Endodermal cell (in vitro differentiated cells): ENCODE results near the gene ARFIP1. TPM values are rescaled to one million over a fixed set of nuclear protein-coding genes. Genes with fewer than 3 reads are reported as not detected.

Experiments used
- DNase-seq: peaks from one replicate; pipeline ENCODE4 v3.0.0-alpha.2; 2017
- H3K27ac ChIP-seq: 2 replicates; pipeline ENCODE4 v1.5.1; 2013; ENCODE audit warnings: mild to moderate bottlenecking, low read depth, low read length, moderate library complexity
- H3K27me3 ChIP-seq: 2 replicates; pipeline ENCODE4 v1.6.1; 2013; ENCODE audit warnings: mild to moderate bottlenecking, low read length, moderate library complexity; ENCODE audit not compliant: insufficient read depth, control insufficient read depth, poor library complexity, severe bottlenecking
- H3K36me3 ChIP-seq: 2 replicates; pipeline ENCODE4 v1.7.0; 2013; ENCODE audit warnings: mild to moderate bottlenecking, low read length, moderate library complexity; ENCODE audit not compliant: control insufficient read depth, insufficient read depth
- H3K4me1 ChIP-seq: one replicate; pipeline ENCODE4 v1.7.0; 2013; ENCODE audit warnings: low read length; ENCODE audit not compliant: control insufficient read depth, insufficient read depth
- H3K4me3 ChIP-seq: 2 replicates; pipeline ENCODE4 v1.5.1; 2013; ENCODE audit warnings: mild to moderate bottlenecking, low read length, moderate library complexity
- H3K9ac ChIP-seq: 2 replicates; pipeline ENCODE4 v1.6.1; 2013; ENCODE audit warnings: mild to moderate bottlenecking, low read length, moderate library complexity; ENCODE audit not compliant: poor library complexity, severe bottlenecking; ENCODE audit errors: extremely low read depth
- H3K9me3 ChIP-seq: 2 replicates; pipeline ENCODE4 v1.6.1; 2013; ENCODE audit warnings: mild to moderate bottlenecking, low read length, moderate library complexity; ENCODE audit not compliant: control insufficient read depth
- H3K27ac Mint-ChIP-seq: 2 replicates; pipeline ENCODE4 v1.8.0; 2020; ENCODE audit warnings: mixed read lengths
- H3K27me3 Mint-ChIP-seq: 2 replicates; pipeline ENCODE4 v1.8.0; 2021; ENCODE audit warnings: mild to moderate bottlenecking, mixed read lengths; ENCODE audit not compliant: insufficient read depth
- H3K36me3 Mint-ChIP-seq: 2 replicates; pipeline ENCODE4 v1.8.0; 2020; ENCODE audit warnings: low read depth, mixed read lengths
- H3K4me1 Mint-ChIP-seq: 2 replicates; pipeline ENCODE4 v1.8.0; 2020; ENCODE audit warnings: mixed read lengths
- H3K4me3 Mint-ChIP-seq: 2 replicates; pipeline ENCODE4 v1.8.0; 2020; ENCODE audit warnings: mild to moderate bottlenecking, moderate library complexity, mixed read lengths
- H3K9me3 Mint-ChIP-seq: 2 replicates; pipeline ENCODE4 v1.8.0; 2020; ENCODE audit warnings: mild to moderate bottlenecking, mixed read lengths
- WGBS, 2 experiments: methylation state at CpG; one replicate each; pipeline versions ENCODE4 v1.1.5 to v1.1.7; 2013; ENCODE audit warnings: missing lambda C conversion rate in 2 of 2, mixed read lengths in 1 of 2; ENCODE audit not compliant: insufficient coverage in 1 of 2, insufficient read length in 1 of 2; 5-methylcytosine and 5-hydroxymethylcytosine counted together
- total RNA-seq, 2 donors: library from RNA; stranded (reverse); fragmentation: NEBNext Ultra II Directional in 1 of 2; extraction: Animal tissue kit (Norgen Biotek cat#: 25700) in 1 of 2; gene quantifications; 2 replicates in 1 of 2; 3 replicates in 1 of 2; pipeline ENCODE4 v1.2.1, GENCODE V29; 2021
- TF ChIP-seq, protein P1 (sequence below): fragments of 200-600 bp; sonication (generic); conservative IDR thresholded peaks from 2 replicates; pipeline ENCODE4 v1.5.0; 2021; ENCODE audit warnings: antibody characterized with exemption, mild to moderate bottlenecking

Gene ARFIP1
- total RNA-seq, 2 donors from 2014 or later, result 34.3 to 39.4 TPM

DNA sequence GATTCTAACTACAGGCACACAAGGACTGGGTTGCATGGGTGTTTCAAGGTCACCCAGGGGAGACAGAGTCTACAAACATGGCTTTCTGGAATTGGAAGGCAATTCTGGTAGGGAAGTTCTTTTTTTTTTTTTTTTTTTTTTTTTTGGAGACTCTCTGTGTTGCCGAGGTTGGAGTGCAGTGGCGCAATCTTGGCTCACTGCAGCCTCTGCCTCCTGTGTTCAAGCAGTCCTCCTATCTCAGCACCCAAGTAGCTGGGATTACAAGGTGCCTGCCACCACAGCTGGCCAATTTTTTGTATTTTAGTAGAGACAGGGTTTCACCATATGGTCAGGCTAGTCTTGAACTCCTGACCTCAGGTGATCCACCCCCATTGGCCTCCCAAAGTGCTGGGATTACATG is 140.1 kb downstream of the ARFIP1 start:
- Mint-ChIP-seq H3K27ac (no peak overlapping the region), H3K27me3 (no peaks in the 10 kb centered on the region), H3K9me3 (peaks cover 52% of the 10 kb centered on the region), H3K4me3 (no peak overlapping the region), H3K4me1 (no peaks in the 10 kb centered on the region), H3K36me3 (peaks cover 40% of the 10 kb centered on the region)
- no peak overlapping the region for H3K27ac ChIP-seq
- peaks cover 54% of the 10 kb centered on the region for H3K9me3 ChIP-seq
- no peak for DNase-seq
- WGBS, 2 experiments, result 95% methylated on average over 2 of the region's 2 CpGs; no CpG with 5 or more reads in 1 of the 2 experiments
- H3K4me3 ChIP-seq, result peak overlapping the region; percentile 10
- H3K36me3 ChIP-seq, result peaks cover 4% of the 10 kb centered on the region
- TF ChIP-seq, protein P1, sequence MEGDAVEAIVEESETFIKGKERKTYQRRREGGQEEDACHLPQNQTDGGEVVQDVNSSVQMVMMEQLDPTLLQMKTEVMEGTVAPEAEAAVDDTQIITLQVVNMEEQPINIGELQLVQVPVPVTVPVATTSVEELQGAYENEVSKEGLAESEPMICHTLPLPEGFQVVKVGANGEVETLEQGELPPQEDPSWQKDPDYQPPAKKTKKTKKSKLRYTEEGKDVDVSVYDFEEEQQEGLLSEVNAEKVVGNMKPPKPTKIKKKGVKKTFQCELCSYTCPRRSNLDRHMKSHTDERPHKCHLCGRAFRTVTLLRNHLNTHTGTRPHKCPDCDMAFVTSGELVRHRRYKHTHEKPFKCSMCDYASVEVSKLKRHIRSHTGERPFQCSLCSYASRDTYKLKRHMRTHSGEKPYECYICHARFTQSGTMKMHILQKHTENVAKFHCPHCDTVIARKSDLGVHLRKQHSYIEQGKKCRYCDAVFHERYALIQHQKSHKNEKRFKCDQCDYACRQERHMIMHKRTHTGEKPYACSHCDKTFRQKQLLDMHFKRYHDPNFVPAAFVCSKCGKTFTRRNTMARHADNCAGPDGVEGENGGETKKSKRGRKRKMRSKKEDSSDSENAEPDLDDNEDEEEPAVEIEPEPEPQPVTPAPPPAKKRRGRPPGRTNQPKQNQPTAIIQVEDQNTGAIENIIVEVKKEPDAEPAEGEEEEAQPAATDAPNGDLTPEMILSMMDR, result no peak
- H3K9ac ChIP-seq, result no peak overlapping the region
- no peaks in the 10 kb centered on the region for H3K27me3 ChIP-seq
- no peaks in the 10 kb centered on the region for H3K4me1 ChIP-seq

DNA sequence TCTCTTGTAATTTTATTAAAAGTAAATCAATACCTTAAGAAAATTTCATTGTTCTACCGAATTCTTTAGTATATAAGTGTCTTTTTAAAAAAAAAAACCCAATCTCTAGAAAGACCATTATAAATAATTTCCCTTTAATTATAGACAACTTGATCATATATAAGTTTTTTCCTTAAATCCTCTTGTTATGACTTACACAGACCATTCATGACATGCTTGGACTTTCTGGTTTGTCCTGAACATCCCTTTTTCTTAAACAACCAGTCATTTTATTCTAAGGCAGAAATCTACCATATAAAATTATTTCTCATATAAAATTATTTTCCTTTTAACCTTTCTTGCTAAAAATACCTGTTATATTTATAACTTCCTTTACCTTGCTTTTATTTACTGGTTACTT is 141.0 kb downstream of the ARFIP1 start:
- Histone ChIP-seq H3K4me3 (peak overlapping the region; percentile 10), H3K4me1 (no peaks in the 10 kb centered on the region), H3K27ac (no peak overlapping the region), H3K27me3 (no peaks in the 10 kb centered on the region), H3K36me3 (peaks cover 4% of the 10 kb centered on the region), H3K9me3 (peaks cover 49% of the 10 kb centered on the region), H3K9ac (no peak overlapping the region)
- H3K4me3 Mint-ChIP-seq, result no peak overlapping the region
- peaks cover 52% of the 10 kb centered on the region for H3K9me3 Mint-ChIP-seq
- no peak overlapping the region for H3K27ac Mint-ChIP-seq
- peaks cover 40% of the 10 kb centered on the region for H3K36me3 Mint-ChIP-seq
- H3K27me3 Mint-ChIP-seq, result no peaks in the 10 kb centered on the region
- H3K4me1 Mint-ChIP-seq, result no peaks in the 10 kb centered on the region
- no peak for DNase-seq
- WGBS, 2 experiments, result no CpG with 5 or more reads among the region's 1 CpG
- TF ChIP-seq, protein P1, result no peak

DNA sequence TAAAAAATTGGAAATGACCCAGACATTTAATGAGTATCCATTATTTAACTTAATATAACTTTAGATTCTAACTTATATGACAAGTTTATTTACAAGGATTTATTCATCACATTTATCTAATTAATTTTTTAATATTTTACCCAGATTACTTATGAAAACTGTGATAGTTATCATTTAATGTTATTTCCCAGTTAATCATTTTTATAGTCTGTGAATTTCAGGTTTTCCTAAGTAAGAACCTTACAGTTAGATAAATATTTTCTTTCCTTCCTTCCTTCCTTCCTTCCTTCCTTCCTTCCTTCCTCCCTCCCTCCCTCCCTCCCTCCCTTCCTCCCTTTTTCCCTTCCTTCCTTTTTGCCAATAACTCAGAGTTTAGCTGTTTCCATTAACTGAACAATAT is 141.5 kb downstream of the ARFIP1 start:
- Mint-ChIP-seq H3K9me3 (peaks cover 50% of the 10 kb centered on the region), H3K36me3 (peaks cover 37% of the 10 kb centered on the region), H3K4me3 (no peak overlapping the region), H3K4me1 (peaks cover 2% of the 10 kb centered on the region), H3K27me3 (no peaks in the 10 kb centered on the region), H3K27ac (no peak overlapping the region)
- Histone ChIP-seq H3K36me3 (peaks cover 4% of the 10 kb centered on the region), H3K4me1 (no peaks in the 10 kb centered on the region), H3K9me3 (peaks cover 47% of the 10 kb centered on the region), H3K27ac (no peak overlapping the region), H3K9ac (no peak overlapping the region), H3K4me3 (no peak overlapping the region), H3K27me3 (no peaks in the 10 kb centered on the region)
- TF ChIP-seq, protein P1, result no peak
- no peak for DNase-seq
